HG03025 (cell line): ENCODE measurements around the gene KCMF1.

Experiments
- ATAC-seq: cut with Tn5 transposase; IDR thresholded peaks from one replicate; pipeline ENCODE4 v1.9.1; 2021; ENCODE audit warnings: mild to moderate bottlenecking, moderate library complexity; ENCODE audit not compliant: unreplicated experiment, low FRiP score

KCMF1 gene

DNA sequence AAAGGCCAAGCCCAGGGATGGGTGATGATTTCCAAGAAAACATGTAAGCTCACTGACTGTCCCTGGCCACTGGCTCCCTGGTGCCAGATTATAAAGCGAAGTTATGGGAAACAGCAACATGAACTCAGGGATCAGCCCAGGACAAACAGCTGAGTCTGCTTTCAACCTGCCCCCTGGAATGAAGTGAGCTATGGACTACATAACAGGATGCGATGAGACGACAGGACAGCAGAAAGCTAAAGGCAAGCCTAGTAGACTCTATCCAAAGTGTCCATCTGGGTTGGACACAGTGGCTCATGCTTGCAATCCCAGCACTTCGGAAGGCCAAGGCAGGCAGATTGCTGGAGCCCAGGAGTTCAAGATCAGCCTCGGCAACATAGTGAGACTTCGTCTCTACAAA lies 16.6 kb upstream of the KCMF1 start:
- ATAC-seq = no peak

DNA sequence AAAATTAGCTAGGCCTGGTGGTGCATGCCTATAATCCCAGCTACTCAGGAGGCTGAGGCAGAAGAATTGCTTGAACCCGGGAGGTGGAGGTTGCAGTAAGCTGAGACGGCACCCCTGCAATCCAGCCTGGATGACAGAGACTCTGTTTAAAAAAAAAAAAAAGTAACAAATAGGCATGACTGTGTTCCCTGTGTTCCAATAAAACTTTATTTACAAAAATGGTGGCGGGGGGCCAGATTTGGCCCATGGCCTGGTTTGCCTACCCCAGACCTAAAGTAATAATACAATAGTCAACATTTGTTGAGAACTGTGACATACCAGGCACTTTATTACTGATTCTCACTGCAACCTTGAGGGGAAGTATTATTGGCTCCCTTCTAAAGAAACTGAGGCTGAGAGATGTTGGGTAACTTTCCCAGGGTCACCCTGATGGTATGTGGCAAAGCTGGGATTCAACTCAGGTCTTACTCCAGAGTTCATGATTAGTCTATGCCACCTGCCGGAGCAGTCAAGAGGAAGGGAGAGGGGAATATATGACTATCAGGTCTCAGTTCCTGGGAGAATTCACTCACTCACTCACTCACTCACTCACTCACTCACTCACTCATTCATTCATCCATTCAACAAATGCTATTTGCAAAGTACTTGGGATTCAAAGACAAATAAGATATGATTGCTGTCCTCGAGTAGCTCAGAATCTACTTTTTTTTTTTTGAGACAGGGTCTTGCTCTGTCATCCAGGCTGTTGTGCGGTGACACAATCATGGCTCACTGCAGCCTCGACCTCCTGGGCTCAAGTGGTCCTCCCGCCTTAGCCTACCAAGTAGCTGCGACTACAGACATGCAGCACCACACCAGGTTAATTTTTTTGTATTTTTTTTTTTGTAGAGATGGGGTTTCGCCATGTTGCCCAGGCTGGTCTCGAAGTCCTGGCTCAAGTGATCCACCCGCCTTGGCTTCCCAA lies 14.3 kb upstream of the KCMF1 start:
- no peak for ATAC-seq

DNA sequence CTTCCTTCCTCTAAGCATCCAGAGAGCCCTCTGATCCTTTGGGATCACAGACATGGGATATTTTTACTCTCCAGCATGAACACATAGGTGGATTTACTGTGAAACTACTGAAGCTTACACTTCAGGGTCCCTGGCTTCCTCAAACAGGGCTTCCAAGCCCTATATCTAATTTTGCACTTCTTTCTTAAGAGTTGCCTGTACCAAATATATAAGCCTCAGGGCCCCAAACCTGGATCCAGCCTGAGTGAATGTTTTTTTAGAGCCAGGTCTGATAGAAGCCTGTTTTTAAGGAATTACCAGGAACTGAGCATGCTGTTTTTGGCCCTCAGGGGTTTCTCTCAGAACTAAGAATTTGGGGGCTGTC lies 13.2 kb upstream of the KCMF1 start:
- no peak for ATAC-seq

- ATAC-seq = no peak
Measured at GRCh38 chr2:84958135-84959059, 12.6 kb upstream of the KCMF1 start.

DNA sequence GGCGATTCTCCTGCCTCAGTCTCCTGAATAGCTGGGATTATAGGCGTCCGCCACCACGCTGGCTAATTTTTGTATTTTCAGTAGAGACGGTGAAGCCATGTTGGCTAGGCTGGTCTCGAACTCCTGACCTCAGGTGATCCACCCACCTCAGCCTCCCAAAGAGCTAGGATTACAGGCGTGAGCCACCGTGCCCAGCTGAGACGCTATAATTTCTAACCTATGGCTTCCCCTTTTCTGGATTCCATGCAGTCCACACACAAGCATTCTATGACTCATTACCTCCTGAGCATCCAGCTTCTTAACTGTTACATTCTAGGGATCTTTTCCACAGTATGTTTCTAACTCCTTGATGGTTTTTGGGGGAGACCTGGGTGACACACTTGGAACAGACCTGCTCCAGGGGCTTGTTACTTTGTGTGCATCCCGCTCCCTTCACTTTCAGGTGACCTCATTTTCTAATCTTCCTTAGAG lies 11.8 kb upstream of the KCMF1 start:
- no peak for ATAC-seq

DNA sequence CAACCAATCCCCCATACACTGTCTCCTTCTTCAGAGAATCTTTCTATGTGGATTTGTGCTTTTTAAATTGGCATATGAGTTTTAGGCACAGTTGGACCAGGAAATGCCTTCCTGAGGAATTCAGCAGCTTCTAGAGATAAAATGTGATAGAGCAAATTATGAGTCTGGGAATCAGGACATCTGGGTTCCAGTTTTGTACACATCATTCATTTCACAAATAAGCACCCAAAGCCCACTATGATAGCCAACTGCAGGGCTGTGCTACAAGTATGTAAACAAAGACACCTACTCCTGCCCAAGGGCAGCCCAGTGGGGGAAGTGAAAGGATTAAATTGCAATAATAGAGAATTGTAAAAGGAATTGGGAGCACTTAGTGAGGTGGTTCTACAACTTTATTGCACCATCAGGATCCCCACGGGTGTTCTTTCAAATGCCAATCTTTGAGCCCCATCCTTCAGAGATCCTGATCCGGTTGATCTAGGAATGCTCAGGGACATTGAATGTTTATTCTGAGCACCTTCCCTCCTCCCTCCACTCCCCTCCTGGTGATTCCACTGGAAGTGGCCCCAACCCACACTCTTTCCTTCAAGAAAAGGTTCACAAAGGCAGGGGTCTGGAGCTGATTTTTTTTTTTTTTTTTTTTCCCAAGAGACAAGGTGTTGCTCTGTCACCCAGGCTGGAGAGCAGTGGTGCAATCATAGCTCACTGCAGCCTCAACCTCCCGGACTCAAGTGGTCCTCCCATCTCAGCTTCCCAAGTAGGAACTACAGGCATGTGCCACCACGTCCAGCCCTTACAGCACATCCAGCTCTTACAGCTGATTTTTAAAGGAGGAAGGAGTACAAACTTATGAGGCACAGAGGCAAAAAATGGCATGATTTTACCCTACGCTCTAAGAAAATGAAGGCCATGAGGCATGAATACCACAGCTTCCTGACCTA lies 11.1 kb upstream of the KCMF1 start:
- no peak for ATAC-seq

GRCh38 chr2:84962917-84963316 lies 8.0 kb upstream of the KCMF1 start:
- ATAC-seq = no peak

GRCh38 chr2:84963323-84963691 lies 7.7 kb upstream of the KCMF1 start:
- no peak for ATAC-seq

- ATAC-seq = no peak
Measured at GRCh38 chr2:84963692-84964405, 7.1 kb upstream of the KCMF1 start.

GRCh38 chr2:84964406-84965191 lies 6.4 kb upstream of the KCMF1 start:
- ATAC-seq = no peak

- no peak for ATAC-seq
Measured at GRCh38 chr2:84965192-84965516, 5.8 kb upstream of the KCMF1 start.

DNA sequence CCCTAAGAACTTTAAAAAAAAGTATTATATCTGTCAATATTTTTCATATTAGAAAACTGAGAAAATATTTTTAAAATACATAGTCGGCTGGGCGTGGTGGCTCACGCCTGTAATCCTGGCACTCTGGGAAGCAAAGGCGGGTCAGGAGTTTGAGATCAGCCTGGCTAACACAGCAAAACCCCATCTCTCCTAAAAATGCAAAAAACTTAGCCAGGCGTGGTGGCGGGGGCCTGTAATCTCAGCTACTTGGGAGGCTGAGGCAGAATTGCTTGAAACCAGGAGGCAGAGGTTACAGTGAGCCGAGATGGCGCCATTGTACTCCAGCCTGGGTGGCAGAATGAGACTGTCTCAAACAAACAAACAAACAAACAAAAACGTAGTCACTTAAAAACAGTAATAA lies 5.1 kb upstream of the KCMF1 start:
- ATAC-seq = no peak

GRCh38 chr2:84966731-84967130 lies 4.2 kb upstream of the KCMF1 start:
- no peak for ATAC-seq

- no peak for ATAC-seq
Measured at GRCh38 chr2:84969511-84970209, 1.3 kb upstream of the KCMF1 start.

DNA sequence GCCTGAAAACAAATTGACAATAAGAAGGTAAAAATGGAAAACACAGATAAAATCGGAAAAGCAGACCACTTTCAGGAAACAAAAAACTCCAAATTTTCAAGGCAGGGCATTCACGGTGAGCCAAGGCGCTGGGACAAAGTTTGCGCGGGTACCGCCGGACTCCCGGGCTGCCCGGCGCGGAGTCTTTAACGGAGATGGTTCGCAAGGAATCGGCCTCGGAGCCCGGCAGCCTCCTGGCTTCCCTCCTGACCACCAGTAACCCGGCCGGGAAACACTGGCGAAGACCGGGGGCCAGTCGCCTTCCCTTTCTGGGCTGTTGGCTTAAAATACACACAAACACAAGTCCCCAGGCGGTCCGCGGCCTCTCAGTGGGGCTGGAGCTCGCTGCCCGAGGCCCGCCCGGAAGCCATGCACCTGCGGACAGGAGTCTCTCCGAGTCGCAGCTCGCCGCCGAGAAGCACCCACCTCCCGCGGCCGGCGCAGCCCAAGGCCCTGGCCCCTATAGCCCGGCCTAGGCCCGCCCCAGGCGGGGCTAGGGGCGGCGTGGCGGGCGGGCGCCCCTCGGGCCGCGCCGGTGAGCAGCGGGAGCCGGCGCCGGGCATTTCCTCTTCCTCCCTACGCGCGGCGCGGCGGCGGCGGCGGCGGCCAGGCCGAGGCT lies 622 bp upstream of the KCMF1 start:
- ATAC-seq = peak; percentile 47

DNA sequence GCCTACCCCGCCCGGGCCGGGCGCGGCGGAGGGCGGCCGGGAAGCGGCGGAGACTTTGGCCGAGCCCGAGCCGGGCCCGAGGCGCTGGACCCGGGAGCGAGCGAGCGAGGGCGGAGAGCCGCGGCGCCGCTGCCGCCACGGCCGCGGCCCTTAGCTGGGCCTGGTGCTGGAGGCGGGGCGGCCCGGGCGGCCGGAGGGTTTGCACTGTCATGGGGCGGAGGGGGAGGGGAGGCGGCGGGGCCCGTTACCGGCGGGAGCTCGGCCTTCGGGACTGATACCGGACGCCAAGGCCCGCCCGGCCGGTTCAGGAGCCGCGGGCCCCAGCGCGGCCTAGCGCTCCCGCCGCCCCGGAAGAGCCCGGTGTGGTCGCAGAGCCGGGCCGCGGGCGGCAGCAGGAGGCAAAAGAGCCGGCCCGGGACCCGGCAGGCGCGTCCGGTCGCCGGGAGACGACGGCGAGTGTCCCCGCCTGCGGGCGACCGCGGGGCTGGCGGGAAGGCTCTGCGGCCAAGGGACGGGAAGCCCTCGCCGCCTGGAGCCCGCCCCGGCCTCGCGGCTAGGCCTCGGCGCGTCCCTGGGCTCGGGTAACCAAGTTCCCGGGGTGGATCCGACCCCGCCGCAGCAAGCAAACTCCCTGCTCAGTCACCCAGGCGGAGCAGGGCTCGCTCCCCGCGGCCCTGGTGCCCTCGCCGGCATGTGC lies 697 bp downstream of the KCMF1 start:
- peak; percentile 28 for ATAC-seq

- no peak for ATAC-seq
Measured at GRCh38 chr2:84972207-84972783, 1.3 kb downstream of the KCMF1 start.
